Measurements from ENCODE around the gene TNIP3.

- no peak for TF ChIP-seq CTCF (IDR thresholded peaks at IDR 0.05)
- TF ChIP-seq POLR2A (IDR thresholded peaks at IDR 0.05) = no peak
These were observed 34.4 kb downstream of the TNIP3 start for GRCh38 chr4:121129606-121130325.
